Measurements from ENCODE around the gene POGLUT2.

POGLUT2 gene

DNA sequence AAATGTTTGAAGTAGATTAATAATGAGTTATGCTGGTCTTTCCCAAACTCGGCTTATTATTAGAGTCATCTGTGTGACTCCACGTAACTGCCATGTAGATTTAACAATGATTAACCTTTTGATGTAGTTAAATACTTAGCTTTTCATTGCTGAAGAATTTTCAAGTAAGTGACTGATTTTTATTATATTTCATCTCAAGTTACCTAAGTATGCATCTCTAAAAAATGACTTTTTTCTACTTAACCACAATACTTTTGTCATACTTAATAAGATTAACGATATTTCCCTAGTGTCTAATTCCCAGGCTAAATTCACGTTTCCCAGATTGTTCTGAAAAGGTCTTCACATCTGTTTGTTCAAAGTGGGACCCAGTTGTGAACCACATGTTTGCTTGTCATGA lies 17.9 kb upstream of the POGLUT2 start:
- Histone ChIP-seq H3K27ac (no peak overlapping the region), H3K4me3 (ENCODE audit: low read depth, low read length) (no peak overlapping the region), H3K27me3 (ENCODE audit: control insufficient read depth, insufficient read depth, low read length) (no peaks in the 10 kb centered on the region), H3K9ac (no peak overlapping the region), H2AFZ (no peak overlapping the region), H3K36me3 (ENCODE audit: control insufficient read depth, insufficient read depth, low read length) (no peaks in the 10 kb centered on the region), H3K9me3 (ENCODE audit: control insufficient read depth, low read length) (no peaks in the 10 kb centered on the region), H3K4me2 (ENCODE audit: low read length) (no peak overlapping the region), H3K4me1 (no peaks in the 10 kb centered on the region), H3K79me2 (peaks cover 8% of the 10 kb centered on the region)
- TF ChIP-seq, protein P1, sequence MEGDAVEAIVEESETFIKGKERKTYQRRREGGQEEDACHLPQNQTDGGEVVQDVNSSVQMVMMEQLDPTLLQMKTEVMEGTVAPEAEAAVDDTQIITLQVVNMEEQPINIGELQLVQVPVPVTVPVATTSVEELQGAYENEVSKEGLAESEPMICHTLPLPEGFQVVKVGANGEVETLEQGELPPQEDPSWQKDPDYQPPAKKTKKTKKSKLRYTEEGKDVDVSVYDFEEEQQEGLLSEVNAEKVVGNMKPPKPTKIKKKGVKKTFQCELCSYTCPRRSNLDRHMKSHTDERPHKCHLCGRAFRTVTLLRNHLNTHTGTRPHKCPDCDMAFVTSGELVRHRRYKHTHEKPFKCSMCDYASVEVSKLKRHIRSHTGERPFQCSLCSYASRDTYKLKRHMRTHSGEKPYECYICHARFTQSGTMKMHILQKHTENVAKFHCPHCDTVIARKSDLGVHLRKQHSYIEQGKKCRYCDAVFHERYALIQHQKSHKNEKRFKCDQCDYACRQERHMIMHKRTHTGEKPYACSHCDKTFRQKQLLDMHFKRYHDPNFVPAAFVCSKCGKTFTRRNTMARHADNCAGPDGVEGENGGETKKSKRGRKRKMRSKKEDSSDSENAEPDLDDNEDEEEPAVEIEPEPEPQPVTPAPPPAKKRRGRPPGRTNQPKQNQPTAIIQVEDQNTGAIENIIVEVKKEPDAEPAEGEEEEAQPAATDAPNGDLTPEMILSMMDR (IDR thresholded peaks at IDR 0.05) = no peak

DNA sequence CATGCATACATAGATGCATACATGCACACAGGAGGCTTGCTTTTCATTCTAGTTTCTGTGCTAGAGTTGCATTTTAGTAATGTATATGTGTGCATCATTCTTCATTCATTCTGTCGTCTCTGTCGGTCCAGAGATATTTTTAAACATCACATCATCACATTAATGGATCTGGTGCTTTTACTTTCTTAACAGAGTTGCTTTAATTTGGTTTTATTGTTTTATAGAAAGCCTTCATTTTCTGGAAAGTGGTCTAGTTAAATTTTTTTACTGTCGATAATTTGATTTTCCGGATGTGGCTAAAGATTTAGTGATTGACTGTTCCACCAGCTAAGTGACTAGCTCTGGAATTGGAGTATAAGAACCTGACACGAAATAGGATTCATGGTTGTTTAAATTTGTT lies 17.0 kb upstream of the POGLUT2 start:
- H3K4me1 ChIP-seq = no peaks in the 10 kb centered on the region
- H3K4me3 ChIP-seq (ENCODE audit: low read depth, low read length) = no peak overlapping the region
- no peaks in the 10 kb centered on the region for H3K27me3 ChIP-seq (ENCODE audit: control insufficient read depth, insufficient read depth, low read length)
- H3K4me2 ChIP-seq (ENCODE audit: low read length) = no peak overlapping the region
- no peaks in the 10 kb centered on the region for H3K36me3 ChIP-seq (ENCODE audit: control insufficient read depth, insufficient read depth, low read length)
- peaks cover 13% of the 10 kb centered on the region for H3K79me2 ChIP-seq
- no peak overlapping the region for H3K27ac ChIP-seq
- H3K9me3 ChIP-seq (ENCODE audit: control insufficient read depth, low read length) = no peaks in the 10 kb centered on the region
- no peak overlapping the region for H3K9ac ChIP-seq
- TF ChIP-seq, protein P1 (IDR thresholded peaks at IDR 0.05) = no peak
- no peak overlapping the region for H2AFZ ChIP-seq

GRCh38 chr13:102814793-102815192 lies 16.0 kb upstream of the POGLUT2 start:
- no peaks in the 10 kb centered on the region for H3K27me3 ChIP-seq (ENCODE audit: control insufficient read depth, insufficient read depth, low read length)
- H2AFZ ChIP-seq = no peak overlapping the region
- no peaks in the 10 kb centered on the region for H3K4me1 ChIP-seq
- H3K27ac ChIP-seq = no peak overlapping the region
- TF ChIP-seq, protein P1 (IDR thresholded peaks at IDR 0.05) = no peak
- H3K79me2 ChIP-seq = peaks cover 13% of the 10 kb centered on the region
- no peak overlapping the region for H3K4me2 ChIP-seq (ENCODE audit: low read length)
- H3K9me3 ChIP-seq (ENCODE audit: control insufficient read depth, low read length) = no peaks in the 10 kb centered on the region
- no peaks in the 10 kb centered on the region for H3K36me3 ChIP-seq (ENCODE audit: control insufficient read depth, insufficient read depth, low read length)
- no peak overlapping the region for H3K4me3 ChIP-seq (ENCODE audit: low read depth, low read length)
- H3K9ac ChIP-seq = no peak overlapping the region

DNA sequence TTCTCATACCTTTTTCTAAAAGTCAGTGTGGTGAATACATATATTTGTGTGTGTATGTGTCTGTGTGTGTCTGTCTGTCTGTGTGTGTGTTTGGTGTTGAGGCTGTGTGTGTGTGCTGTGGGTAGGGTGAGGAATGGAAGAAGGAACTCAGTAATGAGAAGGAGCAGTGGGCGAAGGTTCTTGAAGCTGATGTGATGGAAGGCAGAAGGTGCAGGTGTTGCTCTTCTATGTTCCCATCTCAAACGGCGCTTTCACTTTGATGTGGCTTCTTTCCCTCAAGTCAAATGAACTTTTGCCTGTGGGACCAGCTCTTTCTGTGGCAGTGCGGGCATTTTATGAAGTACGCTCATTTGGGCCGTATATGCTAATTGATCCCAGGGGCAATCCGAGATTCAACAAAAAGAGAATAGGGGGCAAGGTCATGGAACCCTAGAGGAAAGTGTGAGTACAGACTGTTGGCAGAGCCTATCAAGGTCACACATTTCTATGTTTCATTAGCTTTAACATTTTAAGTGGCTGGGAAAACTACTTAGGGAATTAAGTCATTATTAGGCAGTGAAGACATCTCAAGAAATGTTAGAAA lies 15.3 kb upstream of the POGLUT2 start:
- H3K9me3 ChIP-seq (ENCODE audit: control insufficient read depth, low read length) = no peaks in the 10 kb centered on the region
- H3K4me1 ChIP-seq = no peaks in the 10 kb centered on the region
- H3K4me2 ChIP-seq (ENCODE audit: low read length) = no peak overlapping the region
- no peak overlapping the region for H3K9ac ChIP-seq
- H3K79me2 ChIP-seq = peaks cover 13% of the 10 kb centered on the region
- no peaks in the 10 kb centered on the region for H3K27me3 ChIP-seq (ENCODE audit: control insufficient read depth, insufficient read depth, low read length)
- H3K27ac ChIP-seq = no peak overlapping the region
- H3K36me3 ChIP-seq (ENCODE audit: control insufficient read depth, insufficient read depth, low read length) = no peaks in the 10 kb centered on the region
- no peak overlapping the region for H3K4me3 ChIP-seq (ENCODE audit: low read depth, low read length)
- no peak overlapping the region for H2AFZ ChIP-seq
- TF ChIP-seq, protein P1 (IDR thresholded peaks at IDR 0.05) = no peak

DNA sequence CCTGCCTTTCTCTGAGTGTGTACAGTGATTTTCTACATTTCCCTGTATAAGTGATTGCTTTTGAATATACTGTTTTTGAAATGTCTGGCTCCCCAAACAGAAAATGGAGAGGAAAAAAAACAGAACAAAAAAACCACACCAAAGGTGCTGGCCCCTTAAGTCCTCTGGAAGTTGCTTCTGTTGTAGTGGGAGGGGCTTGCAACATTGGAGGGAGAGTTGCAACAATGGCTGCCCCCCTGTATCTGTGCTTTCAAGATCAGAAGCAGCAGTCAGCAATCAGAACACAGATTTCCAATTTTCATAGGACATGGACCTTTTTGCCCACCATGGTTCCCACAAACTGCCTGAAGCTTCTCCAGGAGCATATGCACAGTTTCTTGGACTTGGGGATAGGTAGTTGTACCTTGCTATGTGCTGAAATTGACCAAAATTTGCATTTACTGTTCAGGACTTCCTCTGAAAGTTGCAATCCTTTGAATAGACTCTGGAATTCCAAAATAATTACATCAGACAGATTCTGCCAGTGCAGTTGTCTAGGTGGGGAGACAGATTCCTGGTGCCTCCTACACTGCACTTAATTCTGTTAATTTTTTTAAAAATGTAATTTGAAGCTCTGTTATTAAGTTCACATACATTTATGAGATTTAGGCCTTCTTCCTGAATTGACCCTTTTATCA lies 14.0 kb upstream of the POGLUT2 start:
- Histone ChIP-seq H3K9me3 (ENCODE audit: control insufficient read depth, low read length) (no peaks in the 10 kb centered on the region), H3K79me2 (peaks cover 13% of the 10 kb centered on the region), H3K36me3 (ENCODE audit: control insufficient read depth, insufficient read depth, low read length) (no peaks in the 10 kb centered on the region), H3K9ac (no peak overlapping the region), H2AFZ (no peak overlapping the region), H3K4me3 (ENCODE audit: low read depth, low read length) (no peak overlapping the region), H3K27me3 (ENCODE audit: control insufficient read depth, insufficient read depth, low read length) (no peaks in the 10 kb centered on the region), H3K4me1 (no peaks in the 10 kb centered on the region), H3K27ac (no peak overlapping the region), H3K4me2 (ENCODE audit: low read length) (no peak overlapping the region)
- TF ChIP-seq, protein P1 (IDR thresholded peaks at IDR 0.05) = no peak

All from parathyroid adenoma (tissue), 2 donors.